SK-N-SH (cell line): Measurements from ENCODE around the gene HDAC7. TPM values are rescaled to one million over a fixed set of nuclear protein-coding genes. Genes with fewer than 3 reads are reported as not detected.

Experiments
- CTCF ChIA-PET: fragments of 300-600, 350-600 bp; formaldehyde crosslinking; extraction: SDS; loops from one replicate; lab custom pipeline; 2021; lab: Yijun Ruan, JAX
- POLR2A ChIA-PET: fragments of 350-600 bp; sonication (Branson Sonifier 250); formaldehyde crosslinking; extraction: SDS; loops from one replicate; lab custom pipeline; 2020; ENCODE audit warnings: antibody characterized with exemption, inconsistent platforms; lab: Yijun Ruan, JAX
- DNase-seq: peaks from one replicate; pipeline ENCODE4 v3.0.0; 2012
- H2AFZ ChIP-seq: fragments of 200-600 bp; sonication (generic); 2 replicates; pipeline ENCODE4 v1.8.1; 2016; ENCODE audit warnings: antibody characterized with exemption, mild to moderate bottlenecking, low read depth
- H3F3A ChIP-seq: fragments of 200-600 bp; sonication (generic); replicated peaks from 2 replicates; pipeline ENCODE3; 2016; ENCODE audit warnings: antibody characterized with exemption, mild to moderate bottlenecking; ENCODE audit not compliant: insufficient read depth
- H3K27ac ChIP-seq, 2 experiments: fragments of 200-500 bp in 1 of 2; fragments of 200-600 bp in 1 of 2; sonication (Bioruptor generic) in 1 of 2; sonication (generic), shearing (Covaris generic) in 1 of 2; 2 replicates each; pipeline versions ENCODE4 v1.5.1 to v1.6.1; 2014 to 2016; ENCODE audit warnings: low read depth in 2 of 2, inconsistent platforms in 1 of 2, low read length in 1 of 2, mild to moderate bottlenecking in 1 of 2, mixed read lengths in 1 of 2
- H3K27me3 ChIP-seq: fragments of 200-600 bp; sonication (generic), shearing (Covaris generic); 2 replicates; pipeline ENCODE4 v1.6.1; 2016; ENCODE audit warnings: mixed run types; ENCODE audit not compliant: insufficient read depth
- H3K36me3 ChIP-seq, 2 experiments: fragments of 200-500 bp in 1 of 2; fragments of 200-600 bp in 1 of 2; sonication (Bioruptor generic) in 1 of 2; sonication (generic) in 1 of 2; replicated peaks in 1 of 2; 2 replicates each; pipeline versions ENCODE3 to v1.5.1; 2014 to 2016; ENCODE audit warnings: low read length in 1 of 2, mild to moderate bottlenecking in 1 of 2; ENCODE audit not compliant: insufficient read depth in 2 of 2, control insufficient read depth in 1 of 2
- H3K4me1 ChIP-seq, 2 experiments: fragments of 200-500 bp in 1 of 2; fragments of 200-600 bp in 1 of 2; sonication (Bioruptor generic) in 1 of 2; sonication (generic), shearing (Covaris generic) in 1 of 2; 2 replicates each; pipeline versions ENCODE4 v1.5.1 to v1.6.1; 2014 to 2016; ENCODE audit warnings: low read depth in 1 of 2, low read length in 1 of 2, mixed run types in 1 of 2; ENCODE audit not compliant: insufficient read depth in 2 of 2, control insufficient read depth in 1 of 2
- H3K4me2 ChIP-seq: fragments of 200-600 bp; sonication (generic), shearing (Covaris generic); 2 replicates; pipeline ENCODE4 v1.6.1; 2017; ENCODE audit warnings: mixed run types
- H3K4me3 ChIP-seq, 2 experiments: fragments of 200-500 bp in 1 of 2; fragments of 200-600 bp in 1 of 2; sonication (Bioruptor generic) in 1 of 2; sonication (generic), shearing (Covaris generic) in 1 of 2; 2 replicates each; pipeline versions ENCODE4 v1.5.1 to v1.8.1; 2014 to 2016; ENCODE audit warnings: low read depth in 2 of 2, inconsistent platforms in 1 of 2, low read length in 1 of 2, mild to moderate bottlenecking in 1 of 2, mixed read lengths in 1 of 2, moderate library complexity in 1 of 2
- H3K79me2 ChIP-seq: fragments of 200-600 bp; sonication (generic); 2 replicates; pipeline ENCODE4 v1.8.1; 2017; ENCODE audit warnings: mild to moderate bottlenecking; ENCODE audit not compliant: insufficient read depth
- H3K9ac ChIP-seq: fragments of 200-600 bp; sonication (generic); 2 replicates; pipeline ENCODE4 v1.6.1; 2017; ENCODE audit warnings: mixed run types
- H3K9me2 ChIP-seq: fragments of 200-600 bp; sonication (generic); 2 replicates; pipeline ENCODE4 v1.6.1; 2017; ENCODE audit warnings: mixed run types
- H3K9me3 ChIP-seq: fragments of 200-600 bp; sonication (generic); 2 replicates; pipeline ENCODE4 v1.6.1; 2017; ENCODE audit warnings: mixed run types, mild to moderate bottlenecking, moderate library complexity
- H4K20me1 ChIP-seq: fragments of 200-600 bp; sonication (generic); 2 replicates; pipeline ENCODE4 v1.6.1; 2017; ENCODE audit warnings: mild to moderate bottlenecking, mixed run types; ENCODE audit not compliant: insufficient read depth
- CTCF ChIP-seq: fragments of 200-600 bp; sonication (generic); IDR thresholded peaks from 2 replicates; pipeline ENCODE4 v1.6.1; 2017; ENCODE audit warnings: antibody characterized with exemption, mild to moderate bottlenecking, moderate library complexity
- FOXM1 ChIP-seq: IDR thresholded peaks from 2 replicates; pipeline ENCODE4 v1.4.0; 2012; ENCODE audit warnings: low read depth, mild to moderate bottlenecking
- MAX ChIP-seq: IDR thresholded peaks from 2 replicates; pipeline ENCODE4 v1.4.0; 2012; ENCODE audit warnings: low read depth
- MXI1 ChIP-seq: IDR thresholded peaks from 2 replicates; pipeline ENCODE4 v1.6.1; 2012; ENCODE audit warnings: mild to moderate bottlenecking, low read depth, low read length, improper control_type of control experiment
- NFIC ChIP-seq: IDR thresholded peaks from 2 replicates; pipeline ENCODE4 v1.4.0; 2012; ENCODE audit warnings: borderline replicate concordance
- NRF1 ChIP-seq: IDR thresholded peaks from 2 replicates; pipeline ENCODE4 v1.6.1; 2012; ENCODE audit warnings: low read depth, mild to moderate bottlenecking, low read length
- PBX3 ChIP-seq: IDR thresholded peaks from 2 replicates; pipeline ENCODE4; 2012
- RAD21 ChIP-seq: IDR thresholded peaks from 2 replicates; pipeline ENCODE4 v1.6.1; 2012; ENCODE audit warnings: mild to moderate bottlenecking, low read length
- RCOR1 ChIP-seq: fragments of 150-350 bp; IDR thresholded peaks from 2 replicates; pipeline ENCODE4 v1.6.1; 2017; ENCODE audit warnings: antibody characterized with exemption, low read length
- TAF1 ChIP-seq: IDR thresholded peaks from 2 replicates; pipeline ENCODE4 v1.6.1; 2012; ENCODE audit warnings: low read depth, mild to moderate bottlenecking, low read length, moderate library complexity, borderline replicate concordance
- TEAD4 ChIP-seq: IDR thresholded peaks from 2 replicates; pipeline ENCODE4 v1.4.0; 2012; ENCODE audit warnings: mild to moderate bottlenecking, borderline replicate concordance; ENCODE audit not compliant: insufficient read depth
- ZBTB33 ChIP-seq: IDR thresholded peaks from 2 replicates; pipeline ENCODE4 v1.4.0; 2012; ENCODE audit warnings: low read depth, borderline replicate concordance
- WGBS: methylation state at CpG from one replicate; pipeline ENCODE4 v1.1.6; 2017; ENCODE audit warnings: low lambda C conversion rate; 5-methylcytosine and 5-hydroxymethylcytosine counted together
- polyA plus RNA-seq, 3 experiments: library from polyadenylated mRNA; depleted of rRNA; stranded (reverse); fragments of >200 nt; gene quantifications; 2 replicates each; pipeline ENCODE4 v1.2.3, GENCODE V29; 2012
- TF ChIP-seq, protein P1 (sequence below): IDR thresholded peaks from 2 replicates; pipeline ENCODE4 v1.6.1; 2012; ENCODE audit warnings: mild to moderate bottlenecking, low read depth, low read length, moderate library complexity
- TF ChIP-seq, protein P2 (sequence below): fragments of 150-350 bp; IDR thresholded peaks from 2 replicates; pipeline ENCODE4 v1.6.1; 2017; ENCODE audit warnings: antibody characterized with exemption, low read length, low read depth, borderline replicate concordance

Gene HDAC7
- polyA plus RNA-seq, 1 of the 3 experiments (the other 2 are of a cell fraction): 51.0 TPM

DNA sequence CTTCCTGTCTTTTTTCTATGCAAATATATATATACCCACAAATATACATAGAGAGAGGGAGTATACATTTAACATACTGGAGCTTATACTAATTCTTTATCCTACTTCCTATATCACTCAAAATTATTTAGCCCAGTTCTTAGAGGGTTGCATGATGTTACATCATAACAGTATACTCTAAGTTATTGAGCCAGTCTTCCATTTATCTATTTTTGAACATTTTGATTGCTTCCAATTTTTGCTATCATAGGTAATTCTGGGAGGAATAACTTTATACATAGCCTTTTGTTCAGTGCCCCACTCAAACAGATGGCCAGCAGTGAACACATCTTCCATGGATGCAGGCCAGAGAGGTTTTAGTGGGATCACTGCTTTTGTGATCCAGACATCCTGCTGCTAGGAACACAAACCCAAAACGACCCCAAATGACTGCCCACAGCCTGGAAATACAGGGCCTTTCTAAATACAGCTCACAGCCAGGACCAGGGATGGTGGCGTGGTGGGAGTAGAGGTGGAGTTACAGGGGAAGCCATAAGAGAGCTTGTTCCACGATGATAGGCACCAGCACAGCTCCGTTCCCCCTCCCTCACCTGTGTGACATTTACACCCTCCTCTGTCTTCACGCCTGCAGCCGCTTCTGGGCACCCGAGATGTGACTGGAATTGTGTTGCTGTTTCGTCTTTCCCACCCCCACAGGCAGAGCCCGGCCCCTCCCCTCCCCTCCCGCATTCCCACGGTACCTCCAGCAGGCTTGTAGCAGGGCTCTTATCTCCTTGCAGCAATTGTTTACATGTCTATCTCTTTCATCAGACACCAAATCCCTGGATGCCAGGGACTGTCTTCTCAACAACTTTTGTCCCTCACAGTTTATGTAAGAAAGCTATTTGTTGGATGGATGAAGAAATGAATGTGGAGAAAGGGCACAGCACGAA, 30.7 kb upstream of the HDAC7 start:
- CTCF ChIA-PET: interaction anchor here (0.5 to 11.0 kb wide), 4 partner anchors 11 to 99 kb away, joined by 3 to 90 read pairs (median 4); no protein-coding TSS in a partner anchor
- Histone ChIP-seq H3K79me2 (no peaks in the 10 kb centered on the region), H3K36me3 (no peaks in the 10 kb centered on the region), H3K27me3 (no peaks in the 10 kb centered on the region), H3K27ac (no peak overlapping the region), H3K9me3 (no peaks in the 10 kb centered on the region), H2AFZ (no peak overlapping the region), H3K9ac (no peak overlapping the region), H3K4me2 (no peak overlapping the region), H3K4me3 (no peak overlapping the region), H3K4me1 (no peaks in the 10 kb centered on the region; a peak in 1 of 4 replicates), H3F3A (no peaks in the 10 kb centered on the region), H3K9me2 (no peaks in the 10 kb centered on the region), H4K20me1 (no peaks in the 10 kb centered on the region)
- TF ChIP-seq TAF1 (no peak), CTCF (no peak), MXI1 (no peak)
- TF ChIP-seq, protein P1, sequence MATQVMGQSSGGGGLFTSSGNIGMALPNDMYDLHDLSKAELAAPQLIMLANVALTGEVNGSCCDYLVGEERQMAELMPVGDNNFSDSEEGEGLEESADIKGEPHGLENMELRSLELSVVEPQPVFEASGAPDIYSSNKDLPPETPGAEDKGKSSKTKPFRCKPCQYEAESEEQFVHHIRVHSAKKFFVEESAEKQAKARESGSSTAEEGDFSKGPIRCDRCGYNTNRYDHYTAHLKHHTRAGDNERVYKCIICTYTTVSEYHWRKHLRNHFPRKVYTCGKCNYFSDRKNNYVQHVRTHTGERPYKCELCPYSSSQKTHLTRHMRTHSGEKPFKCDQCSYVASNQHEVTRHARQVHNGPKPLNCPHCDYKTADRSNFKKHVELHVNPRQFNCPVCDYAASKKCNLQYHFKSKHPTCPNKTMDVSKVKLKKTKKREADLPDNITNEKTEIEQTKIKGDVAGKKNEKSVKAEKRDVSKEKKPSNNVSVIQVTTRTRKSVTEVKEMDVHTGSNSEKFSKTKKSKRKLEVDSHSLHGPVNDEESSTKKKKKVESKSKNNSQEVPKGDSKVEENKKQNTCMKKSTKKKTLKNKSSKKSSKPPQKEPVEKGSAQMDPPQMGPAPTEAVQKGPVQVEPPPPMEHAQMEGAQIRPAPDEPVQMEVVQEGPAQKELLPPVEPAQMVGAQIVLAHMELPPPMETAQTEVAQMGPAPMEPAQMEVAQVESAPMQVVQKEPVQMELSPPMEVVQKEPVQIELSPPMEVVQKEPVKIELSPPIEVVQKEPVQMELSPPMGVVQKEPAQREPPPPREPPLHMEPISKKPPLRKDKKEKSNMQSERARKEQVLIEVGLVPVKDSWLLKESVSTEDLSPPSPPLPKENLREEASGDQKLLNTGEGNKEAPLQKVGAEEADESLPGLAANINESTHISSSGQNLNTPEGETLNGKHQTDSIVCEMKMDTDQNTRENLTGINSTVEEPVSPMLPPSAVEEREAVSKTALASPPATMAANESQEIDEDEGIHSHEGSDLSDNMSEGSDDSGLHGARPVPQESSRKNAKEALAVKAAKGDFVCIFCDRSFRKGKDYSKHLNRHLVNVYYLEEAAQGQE: no peak
- POLR2A ChIA-PET: interaction anchor here (1.2 kb wide), 1 partner anchor 13 kb away, joined by 3 read pairs; no protein-coding TSS in a partner anchor
- WGBS: 54% methylated on average over 12 of the region's 12 CpGs
- DNase-seq: no peak

DNA sequence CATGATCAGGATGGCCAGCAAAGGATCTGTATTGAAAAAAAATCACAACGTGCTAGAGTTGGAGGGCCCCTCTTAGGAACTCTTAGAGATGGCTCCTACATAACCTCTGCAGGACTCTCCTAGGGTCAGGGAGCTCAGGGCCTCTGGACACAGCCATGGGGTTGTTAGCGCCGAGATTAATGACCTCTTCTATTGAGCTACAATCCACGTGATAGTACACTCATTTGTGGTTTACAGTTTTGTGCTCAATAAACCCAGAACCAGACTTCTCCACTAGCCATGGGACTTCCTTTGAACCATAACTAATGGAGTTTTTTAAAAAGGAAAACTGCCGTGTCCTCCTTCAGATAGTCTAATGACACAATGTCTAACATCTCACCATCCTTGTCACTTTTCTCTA, 29.6 kb upstream of the HDAC7 start:
- no peaks in the 10 kb centered on the region for H4K20me1 ChIP-seq
- no peaks in the 10 kb centered on the region for H3K36me3 ChIP-seq
- no peaks in the 10 kb centered on the region for H3K9me3 ChIP-seq
- no peaks in the 10 kb centered on the region; the same call in 1 of the 2 replicates for H3K27me3 ChIP-seq
- ChIA-PET POLR2A (no interaction called here), CTCF (interaction anchor here (11.0 to 25.6 kb wide), 3 partner anchors 9 to 137 kb away, joined by 90 to 458 read pairs (median 387); partner anchors contain the start of genes RPAP3 and SLC48A1)
- no peak overlapping the region for H3K27ac ChIP-seq
- no peak overlapping the region for H3K4me3 ChIP-seq
- H2AFZ ChIP-seq: no peak overlapping the region
- H3K4me1 ChIP-seq: peaks cover 0 to 8% of the 10 kb centered on the region in 2 experiments; a peak in 1 of 4 replicates
- H3K9ac ChIP-seq: no peak overlapping the region
- no peak overlapping the region for H3K4me2 ChIP-seq
- no peaks in the 10 kb centered on the region for H3K79me2 ChIP-seq
- WGBS: 68% methylated on average over 5 of the region's 5 CpGs
- no peaks in the 10 kb centered on the region for H3K9me2 ChIP-seq
- DNase-seq: no peak
- H3F3A ChIP-seq: no peaks in the 10 kb centered on the region
- TF ChIP-seq ZBTB33 (no peak), RAD21 (no peak), RCOR1 (no peak), NRF1 (no peak), MAX (no peak), NFIC (no peak), TAF1 (no peak), TEAD4 (no peak), FOXM1 (no peak), PBX3 (no peak)
- TF ChIP-seq, protein P2, sequence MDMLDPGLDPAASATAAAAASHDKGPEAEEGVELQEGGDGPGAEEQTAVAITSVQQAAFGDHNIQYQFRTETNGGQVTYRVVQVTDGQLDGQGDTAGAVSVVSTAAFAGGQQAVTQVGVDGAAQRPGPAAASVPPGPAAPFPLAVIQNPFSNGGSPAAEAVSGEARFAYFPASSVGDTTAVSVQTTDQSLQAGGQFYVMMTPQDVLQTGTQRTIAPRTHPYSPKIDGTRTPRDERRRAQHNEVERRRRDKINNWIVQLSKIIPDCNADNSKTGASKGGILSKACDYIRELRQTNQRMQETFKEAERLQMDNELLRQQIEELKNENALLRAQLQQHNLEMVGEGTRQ: no peak
